Keratinocyte (primary cell): ENCODE data around the gene ENDOU. TPM values are rescaled to one million over a fixed set of nuclear protein-coding genes. Genes with fewer than 3 reads are reported as not detected.

ENCODE experiments used
- DNase-seq: peaks from one replicate; pipeline ENCODE4 v3.0.0-alpha.2; 2011; ENCODE audit warnings: low read depth, missing footprints, low spot score
- FAIRE-seq: peaks from 2 replicates; lab custom pipeline; 2011; peaks lifted over from hg19 to GRCh38; lab: Jason Lieb, UNC
- H2AFZ ChIP-seq: 2 replicates; pipeline ENCODE4 v1.6.0; 2012; ENCODE audit warnings: low read length, control low read depth, inconsistent platforms; ENCODE audit not compliant: control insufficient read depth
- H3K27ac ChIP-seq: 2 replicates; pipeline ENCODE4 v1.5.1; 2011; ENCODE audit warnings: low read length; ENCODE audit not compliant: control insufficient read depth, insufficient read depth
- H3K27me3 ChIP-seq: 3 replicates; pipeline ENCODE4 v1.6.0; 2011; ENCODE audit warnings: low read length; ENCODE audit not compliant: control insufficient read depth, insufficient read depth; ENCODE audit errors: extremely low read depth
- H3K36me3 ChIP-seq, 2 experiments: 2 replicates in 1 of 2; 3 replicates in 1 of 2; pipeline ENCODE4 v1.5.1; 2011; ENCODE audit warnings: low read length in 2 of 2, mild to moderate bottlenecking in 1 of 2; ENCODE audit not compliant: control insufficient read depth in 2 of 2, insufficient read depth in 2 of 2; ENCODE audit errors: extremely low read depth in 1 of 2
- H3K4me1 ChIP-seq: 3 replicates; pipeline ENCODE4 v1.5.1; 2011; ENCODE audit warnings: low read length; ENCODE audit not compliant: control insufficient read depth, insufficient read depth; ENCODE audit errors: extremely low read depth
- H3K4me2 ChIP-seq: 3 replicates; pipeline ENCODE4 v1.6.0; 2011; ENCODE audit warnings: low read depth, low read length; ENCODE audit not compliant: control insufficient read depth, insufficient read depth; ENCODE audit errors: extremely low read depth
- H3K4me3 ChIP-seq, 3 experiments: fragments of 200-600 bp in 1 of 3; sonication (generic) in 1 of 3; 2 replicates in 2 of 3; 3 replicates in 1 of 3; pipeline ENCODE4 v1.5.1; 2011 to 2016; ENCODE audit warnings: low read length in 3 of 3, mild to moderate bottlenecking in 3 of 3, control low read depth in 2 of 3, inconsistent platforms in 1 of 3, low read depth in 1 of 3, mixed read lengths in 1 of 3, mixed run types in 1 of 3, moderate library complexity in 1 of 3; ENCODE audit not compliant: control insufficient read depth in 2 of 3, insufficient read depth in 2 of 3; ENCODE audit errors: extremely low read depth in 1 of 3
- H3K79me2 ChIP-seq: 2 replicates; pipeline ENCODE4 v1.6.0; 2012; ENCODE audit warnings: low read length; ENCODE audit not compliant: control insufficient read depth, insufficient read depth
- H3K9ac ChIP-seq: 3 replicates; pipeline ENCODE4 v1.6.0; 2011; ENCODE audit warnings: low read length; ENCODE audit not compliant: control insufficient read depth, insufficient read depth; ENCODE audit errors: extremely low read depth
- H3K9me1 ChIP-seq: 3 replicates; pipeline ENCODE4 v1.6.0; 2011; ENCODE audit warnings: low read length; ENCODE audit not compliant: control insufficient read depth, insufficient read depth; ENCODE audit errors: extremely low read depth
- H3K9me3 ChIP-seq: 2 replicates; pipeline ENCODE4 v1.5.1; 2012; ENCODE audit warnings: low read depth, low read length; ENCODE audit not compliant: control insufficient read depth
- H4K20me1 ChIP-seq: 3 replicates; pipeline ENCODE4 v1.6.0; 2011; ENCODE audit warnings: low read length; ENCODE audit not compliant: control insufficient read depth, insufficient read depth; ENCODE audit errors: extremely low read depth
- EZH2 ChIP-seq: IDR thresholded peaks from one replicate; pipeline ENCODE4 v1.6.1; 2012; ENCODE audit warnings: inconsistent platforms, mild to moderate bottlenecking, low read length, moderate library complexity
- dilution Hi-C: fragments of 300-500 bp; cut with MboI; formaldehyde crosslinking; loops from one replicate; pipeline ENCODE4 v1.7.0; 2020; ENCODE audit warnings: low sequenced_read_pairs; ENCODE audit not compliant: extremely low pct_ligation_motif_present
- polyA plus RNA-seq, 5 experiments: library from polyadenylated mRNA; depleted of rRNA in 3 of 5; stranded (reverse) in 3 of 5; stranded (forward) in 1 of 5; unstranded in 1 of 5; fragments of >200 nt; gene quantifications; 1 replicate in 1 of 5; 2 replicates in 3 of 5; 3 replicates in 1 of 5; pipeline versions ENCODE4 v1.2.1 to v1.2.3, GENCODE V29; 2011 to 2012; ENCODE audit warnings: missing spikeins in 2 of 5, low read depth in 1 of 5, low replicate concordance in 1 of 5
- TF ChIP-seq, protein P1 (sequence below), 3 experiments: IDR thresholded peaks in 1 of 3; conservative IDR thresholded peaks in 1 of 3; optimal IDR thresholded peaks in 1 of 3; 2 replicates in 2 of 3; 3 replicates in 1 of 3; pipeline versions ENCODE3 to v1.5.1; 2011; ENCODE audit warnings: low read length in 3 of 3, mild to moderate bottlenecking in 3 of 3, moderate library complexity in 2 of 3, control low read depth in 1 of 3, inconsistent platforms in 1 of 3; ENCODE audit not compliant: insufficient read depth in 2 of 3; ENCODE audit errors: extremely low read depth in 1 of 3

Gene ENDOU
- polyA plus RNA-seq, 1 donor (not counting 4 experiments of a cell fraction or from before 2014, with no cell fraction given) = 0.33 TPM

DNA sequence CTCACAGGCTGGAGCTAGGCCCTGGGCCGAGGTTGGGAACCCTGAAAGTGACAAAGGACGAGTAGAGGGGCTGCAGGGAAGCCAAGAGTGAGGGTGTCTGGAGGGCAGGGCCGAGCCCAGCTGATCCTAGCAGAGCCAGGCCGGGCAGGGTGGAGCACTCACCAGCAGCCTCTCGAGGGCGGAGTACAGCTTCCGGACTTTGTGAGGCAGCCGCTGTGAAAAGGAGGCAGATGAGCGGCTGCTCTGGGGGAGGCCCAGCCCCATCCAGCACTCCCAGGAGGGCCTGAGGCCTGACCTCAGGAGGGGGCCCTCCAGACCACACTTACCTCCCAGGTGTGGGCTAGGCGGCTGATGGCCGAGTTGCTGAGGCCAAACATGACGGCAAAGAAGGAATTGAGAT lies 14.7 kb upstream of the ENDOU start:
- Histone ChIP-seq H3K27ac (no peak overlapping the region), H3K9me3 (no peaks in the 10 kb centered on the region), H3K9me1 (no peaks in the 10 kb centered on the region), H2AFZ (no peak overlapping the region), H3K27me3 (no peaks in the 10 kb centered on the region), H4K20me1 (no peaks in the 10 kb centered on the region), H3K4me2 (no peak overlapping the region), H3K4me1 (peaks cover 13% of the 10 kb centered on the region), H3K36me3 (peaks cover 2 to 5% of the 10 kb centered on the region in 2 experiments), H3K9ac (no peak overlapping the region), H3K79me2 (no peaks in the 10 kb centered on the region), H3K4me3 (no peak overlapping the region)
- TF ChIP-seq, protein P1, sequence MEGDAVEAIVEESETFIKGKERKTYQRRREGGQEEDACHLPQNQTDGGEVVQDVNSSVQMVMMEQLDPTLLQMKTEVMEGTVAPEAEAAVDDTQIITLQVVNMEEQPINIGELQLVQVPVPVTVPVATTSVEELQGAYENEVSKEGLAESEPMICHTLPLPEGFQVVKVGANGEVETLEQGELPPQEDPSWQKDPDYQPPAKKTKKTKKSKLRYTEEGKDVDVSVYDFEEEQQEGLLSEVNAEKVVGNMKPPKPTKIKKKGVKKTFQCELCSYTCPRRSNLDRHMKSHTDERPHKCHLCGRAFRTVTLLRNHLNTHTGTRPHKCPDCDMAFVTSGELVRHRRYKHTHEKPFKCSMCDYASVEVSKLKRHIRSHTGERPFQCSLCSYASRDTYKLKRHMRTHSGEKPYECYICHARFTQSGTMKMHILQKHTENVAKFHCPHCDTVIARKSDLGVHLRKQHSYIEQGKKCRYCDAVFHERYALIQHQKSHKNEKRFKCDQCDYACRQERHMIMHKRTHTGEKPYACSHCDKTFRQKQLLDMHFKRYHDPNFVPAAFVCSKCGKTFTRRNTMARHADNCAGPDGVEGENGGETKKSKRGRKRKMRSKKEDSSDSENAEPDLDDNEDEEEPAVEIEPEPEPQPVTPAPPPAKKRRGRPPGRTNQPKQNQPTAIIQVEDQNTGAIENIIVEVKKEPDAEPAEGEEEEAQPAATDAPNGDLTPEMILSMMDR (optimal IDR thresholded peaks at IDR 0.05 in 1 of 3, IDR thresholded peaks at IDR 0.05 in 1 of 3, conservative IDR thresholded peaks at IDR 0.05 in 1 of 3; ENCODE audit: extremely low read depth in 1 of 3, insufficient read depth in 2 of 3, low read length in 3 of 3) = no peak
- TF ChIP-seq EZH2 = no peak
- dilution Hi-C loops = no loop called here
- no peak for DNase-seq
- no peak for FAIRE-seq

DNA sequence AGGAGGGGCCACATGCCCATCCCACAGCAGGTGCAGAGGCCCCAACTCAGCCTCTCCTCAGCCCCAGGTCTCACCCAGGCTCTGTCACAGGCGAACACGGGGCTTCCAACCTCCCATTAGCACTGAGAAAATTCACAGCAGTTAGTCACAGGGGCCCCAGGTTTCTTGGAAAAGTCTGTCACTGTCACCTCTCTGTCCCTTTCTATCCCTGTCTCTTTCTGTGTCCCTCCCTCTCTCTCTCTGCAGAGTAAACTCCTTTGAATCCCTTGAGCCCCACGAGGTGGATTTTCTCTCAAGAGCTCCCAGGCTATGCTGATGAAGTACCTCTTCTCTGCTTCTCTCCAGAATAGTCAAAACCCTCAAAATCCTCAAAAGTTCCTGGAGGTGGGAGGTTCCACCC lies 14.0 kb upstream of the ENDOU start:
- DNase-seq (no peak), FAIRE-seq (no peak)
- peaks cover 9% of the 10 kb centered on the region for H3K4me1 ChIP-seq

More for the DNA sequence above, 14.0 kb upstream of the ENDOU start:
- H3K4me2 ChIP-seq = no peak overlapping the region
- no peaks in the 10 kb centered on the region for H3K27me3 ChIP-seq
- no peaks in the 10 kb centered on the region for H4K20me1 ChIP-seq
- H3K9me3 ChIP-seq = no peaks in the 10 kb centered on the region
- TF ChIP-seq, protein P1 (optimal IDR thresholded peaks at IDR 0.05 in 1 of 3, IDR thresholded peaks at IDR 0.05 in 1 of 3, conservative IDR thresholded peaks at IDR 0.05 in 1 of 3; ENCODE audit: extremely low read depth in 1 of 3, insufficient read depth in 2 of 3, low read length in 3 of 3) = no peak
- TF ChIP-seq EZH2 = no peak
- H3K36me3 ChIP-seq = peaks cover 0 to 5% of the 10 kb centered on the region in 2 experiments
- H3K79me2 ChIP-seq = no peaks in the 10 kb centered on the region
- no peak overlapping the region for H3K9ac ChIP-seq
- no peak overlapping the region for H3K27ac ChIP-seq
- dilution Hi-C loops = no loop called here
- no peak overlapping the region for H2AFZ ChIP-seq
- no peak overlapping the region for H3K4me3 ChIP-seq
- H3K9me1 ChIP-seq = no peaks in the 10 kb centered on the region
